Measurements from ENCODE around the gene PTTG2.
A peak's percentile ranks its signal among the peaks of the same experiment; 100 is the strongest.

PTTG2 gene

GRCh38 chr4:37964734-37965457 lies 4.7 kb downstream of the PTTG2 start:
- no peak for TF ChIP-seq EGR1 (IDR thresholded peaks at IDR 0.05)

DNA sequence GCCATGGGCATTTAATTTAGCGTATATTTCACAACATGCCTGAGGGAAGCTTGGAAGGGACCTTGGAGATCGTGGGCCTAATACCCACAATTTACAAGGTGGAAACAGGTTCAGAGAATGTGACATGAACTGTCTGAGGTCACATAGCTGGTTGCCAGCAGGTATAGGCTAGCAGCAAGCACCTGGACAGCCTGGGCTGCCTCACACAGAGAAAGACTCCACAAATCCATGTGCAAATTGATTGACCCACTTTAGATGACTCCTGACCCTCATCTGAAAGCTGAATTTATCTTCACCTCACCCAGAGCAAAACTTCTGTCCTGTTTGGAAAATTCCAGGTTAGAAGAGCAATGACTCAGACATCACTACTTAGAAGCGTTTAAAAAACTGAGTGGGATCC lies 5.8 kb downstream of the PTTG2 start:
- TF ChIP-seq ZBTB7A (IDR thresholded peaks at IDR 0.05; ENCODE audit: low read depth) (no peak), TEAD4 (IDR thresholded peaks at IDR 0.05) (no peak), REST (IDR thresholded peaks at IDR 0.05; ENCODE audit: low read depth) (no peak), RAD21 (IDR thresholded peaks at IDR 0.05; ENCODE audit: low read depth) (no peak), NFIC (IDR thresholded peaks at IDR 0.05) (no peak), YY1 (IDR thresholded peaks at IDR 0.05; ENCODE audit: low read depth) (no peak), USF1 (IDR thresholded peaks at IDR 0.05) (no peak)

- TF ChIP-seq TEAD4 (IDR thresholded peaks at IDR 0.05) (no peak), YY1 (IDR thresholded peaks at IDR 0.05; ENCODE audit: low read depth) (no peak), MAX (IDR thresholded peaks at IDR 0.05) (no peak), CREB1 (IDR thresholded peaks at IDR 0.05; ENCODE audit: low read depth) (no peak), TCF12 (IDR thresholded peaks at IDR 0.05; ENCODE audit: low read depth) (no peak), TAF1 (IDR thresholded peaks at IDR 0.05; ENCODE audit: low read depth) (no peak), FOXM1 (IDR thresholded peaks at IDR 0.05; ENCODE audit: borderline replicate concordance, low read depth) (no peak), REST (IDR thresholded peaks at IDR 0.05; ENCODE audit: low read depth) (no peak), RAD21 (IDR thresholded peaks at IDR 0.05; ENCODE audit: low read depth) (no peak), EGR1 (IDR thresholded peaks at IDR 0.05) (no peak)
Observed at GRCh38 chr4:37967736-37968135, 7.5 kb downstream of the PTTG2 start.

- TF ChIP-seq MAX (IDR thresholded peaks at IDR 0.05) (no peak), EP300 (IDR thresholded peaks at IDR 0.05; ENCODE audit: borderline replicate concordance) (no peak), TCF12 (IDR thresholded peaks at IDR 0.05; ENCODE audit: low read depth) (no peak), TAF1 (IDR thresholded peaks at IDR 0.05; ENCODE audit: low read depth) (no peak), USF1 (IDR thresholded peaks at IDR 0.05) (no peak), CREB1 (IDR thresholded peaks at IDR 0.05; ENCODE audit: low read depth) (no peak), FOXM1 (IDR thresholded peaks at IDR 0.05; ENCODE audit: borderline replicate concordance, low read depth) (no peak), EGR1 (IDR thresholded peaks at IDR 0.05) (no peak), CEBPB (IDR thresholded peaks at IDR 0.05) (no peak)
Observed at GRCh38 chr4:37968747-37969146, 8.5 kb downstream of the PTTG2 start.

DNA sequence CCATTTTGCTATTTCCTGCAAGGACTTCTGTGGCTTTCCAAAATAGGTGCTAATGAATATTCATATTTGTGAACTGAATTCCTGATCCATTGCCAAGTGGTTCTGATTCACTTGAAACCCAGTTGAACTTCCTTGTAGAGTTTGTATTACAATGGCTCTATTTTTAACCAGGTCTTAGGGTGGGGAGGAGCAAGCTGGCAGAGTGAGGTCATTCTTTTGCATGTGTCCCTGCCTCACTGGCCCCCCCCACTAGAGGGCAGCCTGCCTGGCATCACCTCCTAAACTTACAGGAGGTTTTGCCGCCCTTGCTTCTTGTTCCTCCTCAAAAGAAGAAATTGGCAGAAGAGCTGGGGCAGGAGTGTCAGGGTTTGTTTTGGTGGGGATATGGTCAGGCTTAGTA lies 10.5 kb downstream of the PTTG2 start:
- TF ChIP-seq USF1 (IDR thresholded peaks at IDR 0.05) = no peak
- TF ChIP-seq CREB1 (IDR thresholded peaks at IDR 0.05; ENCODE audit: low read depth) = no peak
- TF ChIP-seq TCF12 (IDR thresholded peaks at IDR 0.05; ENCODE audit: low read depth) = no peak
- TF ChIP-seq FOXM1 (IDR thresholded peaks at IDR 0.05; ENCODE audit: borderline replicate concordance, low read depth) = no peak
- no peak for TF ChIP-seq CEBPB (IDR thresholded peaks at IDR 0.05)
- no peak for TF ChIP-seq EP300 (IDR thresholded peaks at IDR 0.05; ENCODE audit: borderline replicate concordance)
- no peak for TF ChIP-seq REST (IDR thresholded peaks at IDR 0.05; ENCODE audit: low read depth)
- TF ChIP-seq MAX (IDR thresholded peaks at IDR 0.05) = peak; percentile 52; the same call in 1 of the 2 replicates
- TF ChIP-seq RAD21 (IDR thresholded peaks at IDR 0.05; ENCODE audit: low read depth) = peak; percentile 31; the same call in 1 of the 2 replicates
- no peak for TF ChIP-seq EGR1 (IDR thresholded peaks at IDR 0.05)
- no peak for TF ChIP-seq YY1 (IDR thresholded peaks at IDR 0.05; ENCODE audit: low read depth)
- TF ChIP-seq ZBTB7A (IDR thresholded peaks at IDR 0.05; ENCODE audit: low read depth) = no peak
- TF ChIP-seq NFIC (IDR thresholded peaks at IDR 0.05) = no peak
